Stimulated activated CD4-positive, alpha-beta T cell treated with anti-CD3 and anti-CD28 coated beads, TNF-alpha, amount 100 ng/mL, for 4 hours (primary cell): ENCODE measurements around the gene CACNA1G.

Source experiments
- DNase-seq, 3 experiments: peaks; one replicate each; pipeline ENCODE4 v3.0.0-alpha.2; 2020; ENCODE audit warnings: low read depth in 3 of 3

CACNA1G gene

GRCh38 chr17:50613007-50613992, 52.8 kb downstream of the CACNA1G start:
- no peak for DNase-seq

- no peak for DNase-seq
Measured at GRCh38 chr17:50614471-50615051, 54.0 kb downstream of the CACNA1G start.

DNA sequence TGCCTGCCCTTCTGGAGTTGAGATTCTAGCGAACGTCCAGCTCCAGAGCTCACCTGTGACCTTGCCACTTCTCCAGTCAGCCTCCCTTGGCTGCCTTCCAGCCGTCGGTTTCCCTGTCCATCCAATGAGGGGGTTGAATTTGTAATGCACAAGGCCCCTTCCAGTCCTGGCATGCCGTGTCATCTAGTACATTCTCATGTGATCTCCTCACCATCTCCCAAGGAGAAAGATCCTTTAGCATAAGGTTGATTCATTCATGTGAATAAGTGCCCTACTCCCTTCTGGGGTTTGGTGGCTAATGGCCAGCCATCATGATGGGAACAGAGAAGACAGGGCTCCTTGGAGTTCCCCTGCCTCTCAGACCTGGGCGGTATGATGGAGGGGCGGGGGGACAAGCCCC, 55.3 kb downstream of the CACNA1G start:
- DNase-seq: no peak

DNA sequence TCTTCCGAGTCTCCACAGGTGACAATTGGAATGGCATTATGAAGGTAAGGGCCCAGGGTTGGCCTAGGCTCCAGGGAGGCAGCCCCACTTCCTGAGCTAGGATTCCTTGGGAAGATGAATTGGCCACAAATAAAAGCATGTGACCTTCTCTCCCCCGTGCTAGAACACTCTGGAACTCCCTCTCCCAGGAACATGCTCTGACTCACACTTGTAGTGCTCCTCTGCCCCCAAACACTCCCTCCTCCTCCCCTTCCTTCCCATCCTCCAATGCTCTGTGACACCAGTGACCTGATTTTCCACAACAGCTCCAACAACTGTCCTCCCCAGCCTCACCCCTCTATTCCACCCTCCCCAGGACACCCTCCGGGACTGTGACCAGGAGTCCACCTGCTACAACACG, 57.8 kb downstream of the CACNA1G start:
- no peak for DNase-seq

GRCh38 chr17:50618941-50619340, 58.4 kb downstream of the CACNA1G start:
- no peak for DNase-seq

- DNase-seq: no peak
Measured at GRCh38 chr17:50619489-50619888, 59.0 kb downstream of the CACNA1G start.

- DNase-seq: no peak
Measured at GRCh38 chr17:50620237-50620636, 59.7 kb downstream of the CACNA1G start.

GRCh38 chr17:50620858-50621257, 60.3 kb downstream of the CACNA1G start:
- DNase-seq: no peak

- no peak for DNase-seq
Measured at GRCh38 chr17:50621574-50622031, 61.1 kb downstream of the CACNA1G start.

DNA sequence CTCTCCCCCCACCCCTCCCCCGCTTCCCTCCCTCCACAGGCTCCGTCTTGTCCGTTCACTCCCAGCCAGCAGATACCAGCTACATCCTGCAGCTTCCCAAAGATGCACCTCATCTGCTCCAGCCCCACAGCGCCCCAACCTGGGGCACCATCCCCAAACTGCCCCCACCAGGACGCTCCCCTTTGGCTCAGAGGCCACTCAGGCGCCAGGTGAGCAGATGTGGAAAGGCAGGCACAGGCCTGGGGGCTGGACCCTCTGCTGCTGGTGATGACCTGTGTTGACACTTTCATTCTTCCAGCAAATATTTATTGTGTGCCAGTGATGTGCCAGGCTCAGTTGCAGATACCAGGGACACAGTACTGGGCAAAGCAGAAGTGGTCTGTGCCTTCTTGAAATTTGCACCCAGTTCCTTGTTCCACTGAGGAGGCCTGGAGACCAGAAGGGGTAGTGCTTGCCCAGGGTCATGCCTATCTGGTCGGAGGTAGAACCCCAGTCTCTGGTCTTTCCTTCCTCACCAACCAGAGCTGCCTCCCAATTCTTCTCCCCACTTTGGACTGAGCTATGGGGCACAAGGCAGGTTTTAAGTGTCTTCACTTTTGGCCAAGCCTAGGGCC, 63.9 kb downstream of the CACNA1G start:
- no peak for DNase-seq

- DNase-seq: no peak
Measured at GRCh38 chr17:50625032-50625871, 64.7 kb downstream of the CACNA1G start.

DNA sequence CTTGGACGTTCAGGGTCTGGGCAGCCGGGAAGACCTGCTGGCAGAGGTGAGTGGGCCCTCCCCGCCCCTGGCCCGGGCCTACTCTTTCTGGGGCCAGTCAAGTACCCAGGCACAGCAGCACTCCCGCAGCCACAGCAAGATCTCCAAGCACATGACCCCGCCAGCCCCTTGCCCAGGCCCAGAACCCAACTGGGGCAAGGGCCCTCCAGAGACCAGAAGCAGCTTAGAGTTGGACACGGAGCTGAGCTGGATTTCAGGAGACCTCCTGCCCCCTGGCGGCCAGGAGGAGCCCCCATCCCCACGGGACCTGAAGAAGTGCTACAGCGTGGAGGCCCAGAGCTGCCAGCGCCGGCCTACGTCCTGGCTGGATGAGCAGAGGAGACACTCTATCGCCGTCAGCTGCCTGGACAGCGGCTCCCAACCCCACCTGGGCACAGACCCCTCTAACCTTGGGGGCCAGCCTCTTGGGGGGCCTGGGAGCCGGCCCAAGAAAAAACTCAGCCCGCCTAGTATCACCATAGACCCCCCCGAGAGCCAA, 65.6 kb downstream of the CACNA1G start:
- DNase-seq: peak; percentile 40 to 43 (median 43)

DNA sequence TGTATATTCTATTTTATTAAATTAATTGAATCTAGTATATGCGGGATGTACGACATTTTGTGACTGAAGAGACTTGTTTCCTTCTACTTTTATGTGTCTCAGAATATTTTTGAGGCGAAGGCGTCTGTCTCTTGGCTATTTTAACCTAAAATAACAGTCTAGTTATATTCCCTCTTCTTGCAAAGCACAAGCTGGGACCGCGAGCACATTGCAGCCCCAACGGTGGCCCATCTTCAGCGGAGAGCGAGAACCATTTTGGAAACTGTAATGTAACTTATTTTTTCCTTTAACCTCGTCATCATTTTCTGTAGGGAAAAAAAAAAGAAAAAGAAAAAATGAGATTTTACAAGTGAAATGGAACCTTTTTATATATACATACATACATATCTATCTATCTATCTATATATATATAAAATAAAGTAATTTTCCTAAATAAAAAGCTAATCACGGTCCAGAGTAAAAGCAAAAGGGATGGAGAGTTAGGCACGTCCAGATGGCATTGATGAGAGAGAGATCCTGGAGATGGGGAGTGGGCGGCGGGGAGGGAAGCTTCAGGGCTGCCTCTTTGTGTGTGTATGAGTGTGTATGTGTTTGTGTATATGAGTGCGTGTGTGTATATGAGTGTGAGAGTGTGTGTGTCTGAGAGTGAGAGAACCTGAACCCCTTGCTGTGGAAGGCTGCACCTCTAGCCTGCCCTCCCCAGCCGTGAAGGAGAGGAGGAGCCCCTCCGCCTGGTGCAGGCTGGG, 66.7 kb downstream of the CACNA1G start:
- DNase-seq: no peak

DNA sequence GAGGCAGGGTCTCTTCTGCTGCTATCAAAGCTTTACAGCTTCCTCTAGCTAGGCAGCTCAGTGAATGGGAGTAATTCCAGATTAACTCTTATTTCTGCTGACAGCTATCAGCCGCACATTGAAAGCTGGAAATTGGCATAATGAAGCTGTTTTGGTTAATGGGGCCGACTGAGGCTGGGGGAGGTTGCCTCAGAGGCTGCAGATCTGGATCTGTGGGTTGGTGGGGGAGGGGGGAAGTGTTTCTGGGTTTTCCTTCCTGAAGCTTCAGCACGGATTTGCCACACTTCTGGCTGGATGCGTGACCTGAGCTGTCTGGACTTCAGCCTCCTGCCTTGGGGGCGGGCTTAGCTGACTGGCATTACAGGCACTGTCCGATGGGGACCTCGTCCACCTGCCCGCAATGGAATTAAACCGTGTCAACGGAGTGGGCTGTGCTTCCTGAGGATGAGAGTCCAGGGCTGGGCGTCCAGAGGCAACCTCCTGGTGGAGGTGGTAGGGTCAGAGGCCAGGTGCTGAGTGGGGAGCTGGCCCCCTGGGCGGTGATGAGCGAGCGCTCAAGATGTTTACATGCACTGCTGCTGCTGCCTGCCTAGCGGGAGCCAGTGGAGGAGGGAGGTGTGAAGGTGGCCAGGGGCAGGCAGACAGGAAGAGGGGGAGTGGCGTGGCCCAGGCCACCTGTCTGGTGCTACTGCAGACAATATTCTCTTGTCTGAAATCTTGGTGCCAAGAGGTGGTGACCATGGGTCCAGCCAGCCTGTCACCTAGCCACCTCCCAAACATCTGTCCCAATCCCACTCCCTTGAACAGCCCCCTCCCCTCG, 67.5 kb downstream of the CACNA1G start:
- DNase-seq: no peak

- DNase-seq: no peak
Measured at GRCh38 chr17:50629902-50630301, 69.4 kb downstream of the CACNA1G start.

DNA sequence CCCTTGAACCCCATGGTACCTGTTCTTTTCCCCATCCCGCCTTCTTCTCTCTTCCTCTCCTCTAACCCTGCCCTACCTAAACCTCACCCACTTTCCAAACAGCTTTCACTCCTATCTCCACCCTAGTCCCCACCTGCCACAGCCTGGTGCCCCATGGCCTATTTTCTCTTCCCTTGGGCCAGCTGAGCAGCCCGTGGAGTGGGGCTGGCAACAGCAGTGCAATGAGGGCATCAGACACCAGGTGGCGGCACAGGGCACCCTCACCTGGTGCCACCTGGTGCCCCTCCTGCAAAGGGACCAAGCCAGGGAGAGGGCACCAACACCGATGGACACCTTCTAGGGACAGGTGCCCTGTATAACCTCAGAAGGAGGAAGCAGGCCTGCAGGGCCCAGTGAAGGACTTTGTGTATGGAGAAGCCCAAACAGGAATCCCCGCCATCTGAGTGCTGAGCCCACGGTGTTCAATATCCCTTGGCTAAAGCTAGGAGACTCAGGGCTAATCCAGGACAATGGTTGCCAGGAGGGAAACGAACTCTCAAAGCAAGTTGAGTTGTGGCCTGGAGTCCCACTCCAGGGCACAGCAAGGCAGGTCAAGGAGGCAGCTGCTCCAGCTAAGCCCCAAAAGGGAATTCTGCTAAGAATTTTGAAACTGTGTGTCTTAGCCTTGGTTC, 70.1 kb downstream of the CACNA1G start:
- peak; percentile 37 to 46 (median 45) for DNase-seq

GRCh38 chr17:50631195-50631907, 70.8 kb downstream of the CACNA1G start:
- DNase-seq: no peak

GRCh38 chr17:50631908-50632571, 71.5 kb downstream of the CACNA1G start:
- no peak for DNase-seq
